SK-N-SH (cell line): ENCODE results near the gene ZBTB7B. TPM values are rescaled to one million over a fixed set of nuclear protein-coding genes. Genes with fewer than 3 reads are reported as not detected.

ENCODE experiments used
- CTCF ChIA-PET: fragments of 300-600, 350-600 bp; formaldehyde crosslinking; extraction: SDS; loops from one replicate; lab custom pipeline; 2021; lab: Yijun Ruan, JAX
- POLR2A ChIA-PET: fragments of 350-600 bp; sonication (Branson Sonifier 250); formaldehyde crosslinking; extraction: SDS; loops from one replicate; lab custom pipeline; 2020; ENCODE audit warnings: antibody characterized with exemption, inconsistent platforms; lab: Yijun Ruan, JAX
- DNase-seq: peaks from one replicate; pipeline ENCODE4 v3.0.0; 2012
- H2AFZ ChIP-seq: fragments of 200-600 bp; sonication (generic); 2 replicates; pipeline ENCODE4 v1.8.1; 2016; ENCODE audit warnings: antibody characterized with exemption, mild to moderate bottlenecking, low read depth
- H3F3A ChIP-seq: fragments of 200-600 bp; sonication (generic); replicated peaks from 2 replicates; pipeline ENCODE3; 2016; ENCODE audit warnings: antibody characterized with exemption, mild to moderate bottlenecking; ENCODE audit not compliant: insufficient read depth
- H3K27ac ChIP-seq, 2 experiments: fragments of 200-500 bp in 1 of 2; fragments of 200-600 bp in 1 of 2; sonication (Bioruptor generic) in 1 of 2; sonication (generic), shearing (Covaris generic) in 1 of 2; 2 replicates each; pipeline versions ENCODE4 v1.5.1 to v1.6.1; 2014 to 2016; ENCODE audit warnings: low read depth in 2 of 2, inconsistent platforms in 1 of 2, low read length in 1 of 2, mild to moderate bottlenecking in 1 of 2, mixed read lengths in 1 of 2
- H3K27me3 ChIP-seq: fragments of 200-600 bp; sonication (generic), shearing (Covaris generic); 2 replicates; pipeline ENCODE4 v1.6.1; 2016; ENCODE audit warnings: mixed run types; ENCODE audit not compliant: insufficient read depth
- H3K36me3 ChIP-seq, 2 experiments: fragments of 200-500 bp in 1 of 2; fragments of 200-600 bp in 1 of 2; sonication (Bioruptor generic) in 1 of 2; sonication (generic) in 1 of 2; replicated peaks in 1 of 2; 2 replicates each; pipeline versions ENCODE3 to v1.5.1; 2014 to 2016; ENCODE audit warnings: low read length in 1 of 2, mild to moderate bottlenecking in 1 of 2; ENCODE audit not compliant: insufficient read depth in 2 of 2, control insufficient read depth in 1 of 2
- H3K4me1 ChIP-seq, 2 experiments: fragments of 200-500 bp in 1 of 2; fragments of 200-600 bp in 1 of 2; sonication (Bioruptor generic) in 1 of 2; sonication (generic), shearing (Covaris generic) in 1 of 2; 2 replicates each; pipeline versions ENCODE4 v1.5.1 to v1.6.1; 2014 to 2016; ENCODE audit warnings: low read depth in 1 of 2, low read length in 1 of 2, mixed run types in 1 of 2; ENCODE audit not compliant: insufficient read depth in 2 of 2, control insufficient read depth in 1 of 2
- H3K4me2 ChIP-seq: fragments of 200-600 bp; sonication (generic), shearing (Covaris generic); 2 replicates; pipeline ENCODE4 v1.6.1; 2017; ENCODE audit warnings: mixed run types
- H3K4me3 ChIP-seq, 2 experiments: fragments of 200-500 bp in 1 of 2; fragments of 200-600 bp in 1 of 2; sonication (Bioruptor generic) in 1 of 2; sonication (generic), shearing (Covaris generic) in 1 of 2; 2 replicates each; pipeline versions ENCODE4 v1.5.1 to v1.8.1; 2014 to 2016; ENCODE audit warnings: low read depth in 2 of 2, inconsistent platforms in 1 of 2, low read length in 1 of 2, mild to moderate bottlenecking in 1 of 2, mixed read lengths in 1 of 2, moderate library complexity in 1 of 2
- H3K79me2 ChIP-seq: fragments of 200-600 bp; sonication (generic); 2 replicates; pipeline ENCODE4 v1.8.1; 2017; ENCODE audit warnings: mild to moderate bottlenecking; ENCODE audit not compliant: insufficient read depth
- H3K9ac ChIP-seq: fragments of 200-600 bp; sonication (generic); 2 replicates; pipeline ENCODE4 v1.6.1; 2017; ENCODE audit warnings: mixed run types
- H3K9me2 ChIP-seq: fragments of 200-600 bp; sonication (generic); 2 replicates; pipeline ENCODE4 v1.6.1; 2017; ENCODE audit warnings: mixed run types
- H3K9me3 ChIP-seq: fragments of 200-600 bp; sonication (generic); 2 replicates; pipeline ENCODE4 v1.6.1; 2017; ENCODE audit warnings: mixed run types, mild to moderate bottlenecking, moderate library complexity
- H4K20me1 ChIP-seq: fragments of 200-600 bp; sonication (generic); 2 replicates; pipeline ENCODE4 v1.6.1; 2017; ENCODE audit warnings: mild to moderate bottlenecking, mixed run types; ENCODE audit not compliant: insufficient read depth
- MAX ChIP-seq: IDR thresholded peaks from 2 replicates; pipeline ENCODE4 v1.4.0; 2012; ENCODE audit warnings: low read depth
- MEF2A ChIP-seq: IDR thresholded peaks from 2 replicates; pipeline ENCODE4 v1.4.0; 2012; ENCODE audit warnings: low read depth, borderline replicate concordance
- REST ChIP-seq: IDR thresholded peaks from 2 replicates; pipeline ENCODE4 v1.6.1; 2012; ENCODE audit warnings: mild to moderate bottlenecking, low read depth, low read length, moderate library complexity
- ZBTB33 ChIP-seq: IDR thresholded peaks from 2 replicates; pipeline ENCODE4 v1.4.0; 2012; ENCODE audit warnings: low read depth, borderline replicate concordance
- WGBS: methylation state at CpG from one replicate; pipeline ENCODE4 v1.1.6; 2017; ENCODE audit warnings: low lambda C conversion rate; 5-methylcytosine and 5-hydroxymethylcytosine counted together
- polyA plus RNA-seq, 3 experiments: library from polyadenylated mRNA; depleted of rRNA; stranded (reverse); fragments of >200 nt; gene quantifications; 2 replicates each; pipeline ENCODE4 v1.2.3, GENCODE V29; 2012

Gene ZBTB7B
- polyA plus RNA-seq, 1 of the 3 experiments (the other 2 are of a cell fraction) = 15.7 TPM

GRCh38 chr1:155062151-155062686, 59.6 kb downstream of the ZBTB7B start:
- Histone ChIP-seq H3K9ac (no peak overlapping the region), H3K4me1 (peaks cover 0 to 25% of the 10 kb centered on the region in 2 experiments; a peak in 2 of 4 replicates), H2AFZ (no peak overlapping the region), H3K27ac (no peak overlapping the region), H3K27me3 (no peaks in the 10 kb centered on the region), H3F3A (peaks cover 9% of the 10 kb centered on the region), H4K20me1 (no peaks in the 10 kb centered on the region), H3K79me2 (peaks cover 22% of the 10 kb centered on the region), H3K36me3 (peaks cover 0 to 18% of the 10 kb centered on the region in 2 experiments), H3K4me2 (no peak overlapping the region), H3K9me3 (no peaks in the 10 kb centered on the region), H3K9me2 (no peaks in the 10 kb centered on the region), H3K4me3 (no peak overlapping the region)
- ChIA-PET CTCF (interaction anchor here (0.6 to 29.9 kb wide), 42 partner anchors 8 to 317 kb away, joined by 3 to 573 read pairs (median 6); partner anchors contain the start of genes ADAM15, DCST1, DCST2 and EFNA3), POLR2A (no interaction called here)
- 83% methylated on average over 22 of the region's 29 CpGs for WGBS
- DNase-seq = peak; percentile 59
- TF ChIP-seq ZBTB33 = no peak

GRCh38 chr1:155062702-155063411, 60.3 kb downstream of the ZBTB7B start:
- Histone ChIP-seq H3K4me3 (peak overlapping the region in 1 of 2 experiments; percentile 92; a peak in 1 of 4 replicates), H4K20me1 (no peaks in the 10 kb centered on the region), H3K27me3 (no peaks in the 10 kb centered on the region), H3K4me2 (peak overlapping the region; percentile 88; the same call in 1 of the 2 replicates), H3K9me3 (no peaks in the 10 kb centered on the region), H3K27ac (no peak overlapping the region), H3K4me1 (peaks cover 0 to 25% of the 10 kb centered on the region in 2 experiments; a peak in 2 of 4 replicates), H3F3A (peaks cover 9% of the 10 kb centered on the region), H3K79me2 (peaks cover 22% of the 10 kb centered on the region), H3K9ac (no peak overlapping the region), H3K9me2 (no peaks in the 10 kb centered on the region), H2AFZ (peak overlapping the region; percentile 83; the same call in 1 of the 2 replicates), H3K36me3 (peaks cover 0 to 11% of the 10 kb centered on the region in 2 experiments)
- TF ChIP-seq MAX (no peak), REST (no peak), MEF2A (no peak)
- ChIA-PET CTCF (interaction anchor here (0.6 to 29.9 kb wide), 10 partner anchors 15 to 110 kb away, joined by 3 to 573 read pairs (median 10); partner anchors contain the start of genes ADAM15, DCST1, DCST2 and EFNA3), POLR2A (interaction anchor here (0.8 kb wide), 1 partner anchor 9 kb away, joined by 4 read pairs; no protein-coding TSS in a partner anchor)
- peak; percentile 47 for DNase-seq
- WGBS = 67% methylated on average over 42 of the region's 46 CpGs
